A673 (cell line): ENCODE results near the gene SGK1. TPM values are rescaled to one million over a fixed set of nuclear protein-coding genes. Genes with fewer than 3 reads are reported as not detected.

Experiments
- BruUV-seq: library from RNA; stranded (reverse); fragments of 400-500 nt; replicated peaks from 2 replicates; lab custom pipeline; 2021; lab: Mats Ljungman, UMichigan
- CTCF ChIA-PET: fragments of 300-600 bp; sonication (Branson Sonifier 250); formaldehyde crosslinking; loops from one replicate; lab custom pipeline; 2022; ENCODE audit warnings: antibody characterized with exemption; lab: Charles Lee
- POLR2A ChIA-PET: fragments of 300-600 bp; sonication (Branson Sonifier 250); formaldehyde crosslinking; loops from one replicate; lab custom pipeline; 2022; ENCODE audit warnings: antibody characterized with exemption; ENCODE audit not compliant: low non-redundant PET; lab: Charles Lee
- DNase-seq: peaks from one replicate; pipeline ENCODE4 v3.0.0-alpha.2; 2015; ENCODE audit warnings: low spot score
- H3K27ac ChIP-seq: fragments of 200-600 bp; sonication (generic); 2 replicates; pipeline ENCODE4 v1.5.1; 2016; ENCODE audit warnings: mixed run types, low read depth, mild to moderate bottlenecking, mixed read lengths, antibody characterized with exemption, low read length; ENCODE audit not compliant: poor library complexity, severe bottlenecking
- H3K27me3 ChIP-seq: fragments of 200-600 bp; sonication (generic); replicated peaks from 2 replicates; pipeline ENCODE4 v1.6.1; 2017; ENCODE audit warnings: mixed run types, low read depth, mild to moderate bottlenecking, mixed read lengths, antibody characterized with exemption, low read length; ENCODE audit not compliant: insufficient read depth, poor library complexity
- H3K36me3 ChIP-seq: fragments of 200-600 bp; sonication (generic); 2 replicates; pipeline ENCODE4 v1.6.1; 2016; ENCODE audit warnings: mixed run types, mild to moderate bottlenecking, mixed read lengths, antibody characterized with exemption, low read length; ENCODE audit not compliant: insufficient read depth, poor library complexity, severe bottlenecking
- H3K4me1 ChIP-seq: fragments of 200-600 bp; sonication (generic); 2 replicates; pipeline ENCODE4 v1.6.1; 2017; ENCODE audit warnings: mixed run types, mild to moderate bottlenecking, mixed read lengths, antibody characterized with exemption, low read length; ENCODE audit not compliant: insufficient read depth, poor library complexity, severe bottlenecking
- H3K4me3 ChIP-seq: fragments of 200-600 bp; sonication (generic); 2 replicates; pipeline ENCODE4 v1.5.1; 2016; ENCODE audit warnings: low read depth, mixed run types, mild to moderate bottlenecking, mixed read lengths, low read length; ENCODE audit not compliant: poor library complexity, severe bottlenecking
- H3K9me3 ChIP-seq: fragments of 200-600 bp; sonication (generic); 2 replicates; pipeline ENCODE4 v1.6.1; 2016; ENCODE audit warnings: mixed run types, low read depth, mild to moderate bottlenecking, mixed read lengths, antibody characterized with exemption, low read length; ENCODE audit not compliant: poor library complexity, severe bottlenecking
- CTCF ChIP-seq: fragments of 300-800, 200-600 bp; sonication (generic); conservative IDR thresholded peaks from 2 replicates; pipeline ENCODE4 v1.5.1; 2017; ENCODE audit warnings: low read depth, mild to moderate bottlenecking, antibody characterized with exemption, low read length, moderate library complexity, mixed read lengths
- EZH2 ChIP-seq: fragments of 200-600 bp; sonication (generic); IDR thresholded peaks from 2 replicates; pipeline ENCODE4 v1.6.1; 2017; ENCODE audit warnings: borderline replicate concordance, low read depth, mild to moderate bottlenecking, mixed read lengths, antibody characterized with exemption, low read length; ENCODE audit not compliant: poor library complexity, severe bottlenecking
- intact Hi-C: fragments of 100-400 bp; cut with micrococcal nuclease; formaldehyde crosslinking; loops from one replicate; pipeline ENCODE4 v1.10.0; 2022; ENCODE audit not compliant: unreplicated experiment
- total RNA-seq: library from RNA; stranded (reverse); gene quantifications from 2 replicates; pipeline ENCODE4 v1.2.3, GENCODE V29; 2021

Gene SGK1
- total RNA-seq, 1 experiment from 2014 or later, result 73.3 TPM

GRCh38 chr6:134293659-134294161 lies 24.2 kb downstream of the SGK1 start:
- CTCF ChIA-PET, result no interaction called here

GRCh38 chr6:134291156-134291555 lies 26.8 kb downstream of the SGK1 start:
- no TSS peak for BruUV-seq
- Histone ChIP-seq H3K36me3 (no peaks in the 10 kb centered on the region), H3K9me3 (no peaks in the 10 kb centered on the region), H3K27ac (no peak overlapping the region), H3K4me1 (peaks cover 25% of the 10 kb centered on the region), H3K4me3 (no peak overlapping the region), H3K27me3 (no peaks in the 10 kb centered on the region)
- TF ChIP-seq EZH2, result no peak
- TF ChIP-seq CTCF, result no peak
- ChIA-PET CTCF (no interaction called here), POLR2A (no interaction called here)
- DNase-seq, result no peak
- intact Hi-C loops, result no loop called here

More at GRCh38 chr6:134293659-134294161, 24.2 kb downstream of the SGK1 start:
- Histone ChIP-seq H3K27me3 (no peaks in the 10 kb centered on the region), H3K4me3 (no peak overlapping the region), H3K4me1 (peaks cover 17% of the 10 kb centered on the region), H3K36me3 (no peaks in the 10 kb centered on the region), H3K9me3 (no peaks in the 10 kb centered on the region), H3K27ac (no peak overlapping the region)
- TF ChIP-seq CTCF (no peak), EZH2 (no peak)
- intact Hi-C loops, result no loop called here
- no peak for DNase-seq
- POLR2A ChIA-PET, result no interaction called here
- BruUV-seq, result no TSS peak

GRCh38 chr6:134289204-134289575 lies 28.7 kb downstream of the SGK1 start:
- peaks cover 25% of the 10 kb centered on the region for H3K4me1 ChIP-seq
- BruUV-seq, result no TSS peak
- H3K27me3 ChIP-seq, result no peaks in the 10 kb centered on the region
- CTCF ChIA-PET, result no interaction called here
- H3K36me3 ChIP-seq, result no peaks in the 10 kb centered on the region
- POLR2A ChIA-PET, result interaction anchor here (0.6 kb wide), 1 partner anchor 33 kb away, joined by 3 read pairs; no protein-coding TSS in a partner anchor
- DNase-seq, result peak; percentile 70
- no peak overlapping the region for H3K4me3 ChIP-seq
- TF ChIP-seq EZH2, result no peak
- intact Hi-C loops, result no loop called here
- peak overlapping the region; percentile 57 for H3K27ac ChIP-seq
- no peaks in the 10 kb centered on the region for H3K9me3 ChIP-seq
